GM18907 (cell line): ENCODE results near the gene PIK3R3.

Experiments
- ATAC-seq: cut with Tn5 transposase; IDR thresholded peaks from one replicate; pipeline ENCODE4 v1.9.1; 2021; ENCODE audit warnings: mild to moderate bottlenecking, moderate library complexity; ENCODE audit not compliant: unreplicated experiment

The PIK3R3 gene

GRCh38 chr1:46030876-46031660, 101.4 kb downstream of the PIK3R3 start:
- ATAC-seq: no peak

DNA sequence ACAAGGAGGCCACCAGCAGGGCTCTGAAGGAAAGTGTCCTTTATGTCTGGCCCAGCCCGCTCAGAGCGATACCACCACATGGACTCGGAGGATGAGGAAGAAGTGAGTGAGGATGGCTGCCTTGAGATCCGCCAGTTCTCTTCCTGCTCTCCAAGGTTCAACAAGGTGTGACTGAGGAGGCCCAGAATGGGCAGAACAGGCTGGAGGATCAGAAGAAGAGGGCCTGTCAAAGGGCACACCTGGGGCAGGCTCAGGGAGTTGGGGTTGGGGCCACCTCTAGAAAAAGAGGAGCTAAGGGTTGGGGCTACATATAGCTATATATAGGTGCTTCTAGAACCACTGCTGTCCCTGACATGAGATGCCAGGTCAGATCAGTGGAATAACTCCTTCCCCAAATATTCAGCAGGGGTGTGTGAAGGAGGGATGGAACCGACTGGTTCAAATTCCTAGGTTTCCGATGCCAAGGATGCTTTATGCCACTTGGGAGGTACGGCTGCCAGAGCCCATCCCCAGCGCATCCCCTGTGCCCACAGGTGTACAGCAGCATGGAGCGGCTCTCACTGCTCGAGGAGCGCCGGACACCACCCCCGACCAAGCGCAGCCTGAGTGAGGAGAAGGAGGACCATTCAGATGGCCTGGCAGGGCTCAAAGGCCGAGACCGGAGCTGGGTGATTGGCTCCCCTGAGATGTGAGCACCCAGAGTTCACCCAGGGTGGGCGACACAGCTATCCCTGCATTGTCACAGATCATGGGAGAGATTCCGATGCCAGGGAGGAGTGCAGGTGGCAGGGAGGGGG, 102.2 kb downstream of the PIK3R3 start:
- ATAC-seq: no peak

GRCh38 chr1:46027788-46028573, 104.4 kb downstream of the PIK3R3 start:
- no peak for ATAC-seq

- ATAC-seq: no peak
These were observed 105.9 kb downstream of the PIK3R3 start for GRCh38 chr1:46026531-46026930.

DNA sequence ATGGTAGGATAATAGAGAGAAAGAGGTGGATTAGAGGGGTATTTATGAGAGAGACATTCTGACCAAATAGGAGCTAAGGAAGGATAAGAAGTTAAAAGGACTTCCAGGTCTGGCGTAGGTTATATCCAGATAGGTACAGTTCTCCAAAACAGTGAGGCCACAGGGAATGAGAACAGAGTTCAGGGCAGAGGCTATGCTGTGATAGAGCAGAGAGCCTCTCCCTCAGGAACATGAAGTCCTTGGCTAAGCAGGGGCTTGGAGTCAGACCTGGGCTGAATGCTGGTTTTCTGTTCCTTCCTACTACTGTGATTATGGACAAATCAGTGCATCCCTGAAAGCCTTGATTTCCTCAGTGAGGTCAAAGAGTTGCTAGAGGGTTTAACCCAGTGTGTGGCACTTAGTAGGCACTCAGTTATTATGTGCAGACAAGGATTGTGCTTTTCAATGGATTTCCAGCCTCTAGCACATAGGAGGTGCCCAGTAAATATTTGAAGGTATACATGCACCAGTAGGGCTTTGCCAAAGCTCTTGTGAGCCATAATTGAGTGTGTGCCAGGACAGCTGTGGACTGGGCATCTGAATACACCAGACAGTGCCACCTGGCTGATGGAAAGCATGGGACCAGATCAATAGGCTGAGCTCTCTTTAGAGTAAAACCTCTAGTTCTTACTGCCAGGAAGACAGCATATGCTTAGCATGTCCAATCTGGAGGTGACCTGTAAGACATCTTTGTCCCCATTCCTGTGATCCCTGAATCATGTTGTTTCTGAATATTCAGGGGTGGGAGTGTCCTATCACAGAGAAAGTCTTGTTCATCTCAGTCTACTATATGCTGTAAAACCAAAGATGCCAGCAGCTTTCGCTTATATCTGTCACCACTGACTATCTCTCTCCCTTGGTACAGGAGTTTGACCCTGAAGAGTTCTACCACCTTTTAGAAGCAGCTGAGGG, 111.1 kb downstream of the PIK3R3 start:
- no peak for ATAC-seq

DNA sequence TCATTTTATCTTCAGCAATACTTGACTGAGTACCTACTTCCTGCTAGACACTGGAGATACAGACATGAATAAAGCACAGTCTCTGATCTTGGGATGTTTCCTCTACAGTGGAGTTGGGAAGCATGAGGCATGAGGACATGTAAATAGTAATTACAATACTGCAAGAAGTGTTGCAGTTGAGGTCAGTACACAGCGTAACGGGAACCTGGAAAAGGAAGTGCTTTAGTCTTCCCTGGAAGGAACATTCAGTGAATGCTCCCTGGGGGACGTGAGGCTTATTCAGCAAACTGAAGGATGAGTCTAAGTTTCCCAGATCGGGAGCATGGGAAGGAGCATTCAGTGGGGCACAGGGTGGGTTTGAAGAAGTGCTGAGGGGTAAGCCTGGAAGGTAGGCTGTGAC, 112.4 kb downstream of the PIK3R3 start:
- ATAC-seq: no peak

- no peak for ATAC-seq
These were observed 113.1 kb downstream of the PIK3R3 start for GRCh38 chr1:46019348-46019747.

DNA sequence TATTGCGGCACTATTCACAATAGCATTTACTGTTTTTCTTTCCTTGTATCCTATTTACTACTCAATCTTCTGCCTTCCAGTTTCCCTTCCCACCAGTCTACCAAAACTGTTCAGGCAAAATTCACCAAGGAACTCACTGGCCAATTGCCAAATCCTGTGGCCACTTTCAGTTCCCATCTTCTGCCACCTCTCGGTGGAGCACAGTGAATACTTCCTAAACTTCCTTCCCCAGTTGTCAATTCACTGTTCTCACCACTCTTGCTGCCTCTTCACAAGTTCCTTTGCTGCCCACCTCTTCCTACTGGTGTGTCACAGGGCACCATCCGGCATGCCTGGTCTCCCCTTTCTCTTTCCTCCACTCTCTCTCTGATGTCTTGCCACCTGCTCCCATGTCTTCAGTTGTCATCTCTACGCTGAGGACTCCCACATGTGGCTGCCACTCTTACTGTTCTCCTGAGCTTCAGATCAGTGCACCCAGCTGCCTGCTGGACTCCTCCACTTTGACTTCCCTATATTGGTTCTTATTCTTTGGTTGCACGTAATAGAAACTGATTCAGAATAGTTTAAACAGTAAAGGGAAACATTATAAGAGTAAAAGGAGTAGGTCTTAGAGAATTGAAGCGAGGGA, 114.4 kb downstream of the PIK3R3 start:
- ATAC-seq: no peak

- no peak for ATAC-seq
These were observed 118.8 kb downstream of the PIK3R3 start for GRCh38 chr1:46013581-46013980.

DNA sequence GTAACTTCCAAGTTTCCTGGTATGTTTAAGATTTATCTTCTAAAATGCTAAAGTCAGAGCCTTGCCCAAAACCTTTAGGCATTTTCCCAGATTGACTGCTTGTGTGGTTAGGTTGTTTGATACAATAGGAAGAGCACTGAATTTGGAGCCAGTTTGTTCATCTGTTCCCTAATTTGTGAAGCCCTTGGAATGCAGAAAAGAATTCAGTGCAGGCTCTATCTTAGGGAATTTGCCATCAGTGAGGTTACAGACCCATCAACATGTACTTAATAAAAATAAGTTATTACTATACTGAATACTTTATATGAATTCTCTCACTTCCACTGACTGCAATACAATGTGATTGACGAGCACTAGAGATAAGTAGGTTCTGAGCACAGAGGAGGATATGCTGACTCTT, 120.2 kb downstream of the PIK3R3 start:
- ATAC-seq: no peak

DNA sequence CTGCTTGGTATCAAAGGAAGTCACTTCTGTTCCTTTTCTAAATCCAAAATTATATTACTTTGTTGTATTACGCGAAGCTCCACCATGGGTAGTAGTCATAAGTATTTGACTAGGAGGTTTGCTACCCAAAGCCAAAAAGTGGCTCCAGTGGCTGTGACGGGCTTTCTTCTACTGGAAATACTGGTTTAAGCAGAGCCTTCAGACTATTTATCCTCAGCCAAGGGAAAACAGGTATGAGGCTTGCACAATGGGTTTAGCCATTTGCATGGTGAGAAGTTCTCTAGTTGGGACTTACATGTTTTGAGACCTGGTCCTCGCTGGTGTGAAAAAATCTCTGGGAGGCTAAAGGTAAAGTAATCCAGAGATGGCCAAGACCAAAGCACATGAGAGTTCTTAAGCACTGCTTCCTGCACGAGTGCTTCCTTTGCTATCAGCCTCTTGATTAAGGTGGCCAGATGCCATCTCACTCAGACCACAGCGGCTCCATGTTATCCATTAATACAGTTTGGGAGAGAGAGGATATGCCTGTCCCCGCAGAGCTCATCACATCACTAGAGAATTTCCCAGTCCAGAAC, 121.2 kb downstream of the PIK3R3 start:
- no peak for ATAC-seq

- no peak for ATAC-seq
These were observed 121.8 kb downstream of the PIK3R3 start for GRCh38 chr1:46010611-46011010.

- no peak for ATAC-seq
These were observed 123.8 kb downstream of the PIK3R3 start for GRCh38 chr1:46008585-46008984.

DNA sequence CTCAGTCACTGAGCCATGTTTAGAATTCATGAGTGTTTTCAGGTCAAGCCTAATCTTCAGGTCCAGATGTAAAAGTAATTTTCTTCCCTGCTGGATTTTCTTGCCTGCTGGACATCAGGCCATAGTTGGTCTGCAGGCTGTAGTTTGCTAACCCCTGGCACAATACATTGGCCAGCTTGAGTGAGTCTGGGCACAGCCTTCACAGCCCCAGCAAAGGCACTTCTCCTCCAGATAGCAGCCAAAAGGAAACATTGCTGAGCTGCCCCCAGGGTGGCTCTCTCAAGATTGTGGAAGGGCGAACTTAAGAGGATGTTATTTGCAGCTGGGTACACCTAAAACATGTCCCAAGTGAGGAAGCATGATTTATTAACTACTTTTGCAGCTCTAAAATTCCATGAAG, 126.8 kb downstream of the PIK3R3 start:
- no peak for ATAC-seq

GRCh38 chr1:46004492-46004891, 127.9 kb downstream of the PIK3R3 start:
- no peak for ATAC-seq

DNA sequence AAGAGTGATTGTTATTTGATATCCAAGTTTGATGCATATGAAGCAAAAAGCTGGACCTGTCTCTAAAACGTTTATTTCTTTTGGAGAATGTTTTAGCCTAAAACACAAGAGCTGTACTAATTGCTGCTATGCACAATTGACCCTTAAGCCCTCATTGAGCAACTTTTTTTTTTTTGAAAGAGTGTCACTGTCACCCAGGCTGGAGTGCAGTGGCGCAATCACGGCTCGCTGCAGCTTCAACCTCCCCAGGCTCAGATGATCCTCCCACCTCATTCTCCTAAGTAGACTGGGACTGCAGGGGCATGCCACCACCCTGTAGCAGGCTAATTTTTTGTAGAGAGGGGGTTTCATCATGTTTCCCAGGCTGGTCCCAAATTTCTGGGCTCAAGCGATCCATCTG, 129.1 kb downstream of the PIK3R3 start:
- no peak for ATAC-seq

GRCh38 chr1:46002551-46003150, 129.8 kb downstream of the PIK3R3 start:
- ATAC-seq: no peak

- no peak for ATAC-seq
These were observed 131.2 kb downstream of the PIK3R3 start for GRCh38 chr1:46001081-46001785.

GRCh38 chr1:45999507-45999906, 132.9 kb downstream of the PIK3R3 start:
- ATAC-seq: no peak
